ES-I3 (cell line): ENCODE data around the gene RARRES1.

ENCODE experiments used
- H3K36me3 ChIP-seq: 2 replicates; pipeline ENCODE4 v1.6.1; 2013; ENCODE audit warnings: mild to moderate bottlenecking, low read length, control low read depth, moderate library complexity; ENCODE audit not compliant: insufficient read depth
- H3K4me1 ChIP-seq: 2 replicates; pipeline ENCODE4 v1.6.1; 2013; ENCODE audit warnings: mild to moderate bottlenecking, control low read depth, low read length; ENCODE audit not compliant: insufficient read depth
- H3K9ac ChIP-seq: 2 replicates; pipeline ENCODE4 v1.6.1; 2013; ENCODE audit warnings: low read depth, mild to moderate bottlenecking, low read length, moderate library complexity
- H3K9me3 ChIP-seq: 2 replicates; pipeline ENCODE4 v1.6.1; 2013; ENCODE audit warnings: mild to moderate bottlenecking, low read length, moderate library complexity; ENCODE audit not compliant: control insufficient read depth, insufficient read depth

RARRES1 gene, protein sequence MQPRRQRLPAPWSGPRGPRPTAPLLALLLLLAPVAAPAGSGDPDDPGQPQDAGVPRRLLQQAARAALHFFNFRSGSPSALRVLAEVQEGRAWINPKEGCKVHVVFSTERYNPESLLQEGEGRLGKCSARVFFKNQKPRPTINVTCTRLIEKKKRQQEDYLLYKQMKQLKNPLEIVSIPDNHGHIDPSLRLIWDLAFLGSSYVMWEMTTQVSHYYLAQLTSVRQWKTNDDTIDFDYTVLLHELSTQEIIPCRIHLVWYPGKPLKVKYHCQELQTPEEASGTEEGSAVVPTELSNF

DNA sequence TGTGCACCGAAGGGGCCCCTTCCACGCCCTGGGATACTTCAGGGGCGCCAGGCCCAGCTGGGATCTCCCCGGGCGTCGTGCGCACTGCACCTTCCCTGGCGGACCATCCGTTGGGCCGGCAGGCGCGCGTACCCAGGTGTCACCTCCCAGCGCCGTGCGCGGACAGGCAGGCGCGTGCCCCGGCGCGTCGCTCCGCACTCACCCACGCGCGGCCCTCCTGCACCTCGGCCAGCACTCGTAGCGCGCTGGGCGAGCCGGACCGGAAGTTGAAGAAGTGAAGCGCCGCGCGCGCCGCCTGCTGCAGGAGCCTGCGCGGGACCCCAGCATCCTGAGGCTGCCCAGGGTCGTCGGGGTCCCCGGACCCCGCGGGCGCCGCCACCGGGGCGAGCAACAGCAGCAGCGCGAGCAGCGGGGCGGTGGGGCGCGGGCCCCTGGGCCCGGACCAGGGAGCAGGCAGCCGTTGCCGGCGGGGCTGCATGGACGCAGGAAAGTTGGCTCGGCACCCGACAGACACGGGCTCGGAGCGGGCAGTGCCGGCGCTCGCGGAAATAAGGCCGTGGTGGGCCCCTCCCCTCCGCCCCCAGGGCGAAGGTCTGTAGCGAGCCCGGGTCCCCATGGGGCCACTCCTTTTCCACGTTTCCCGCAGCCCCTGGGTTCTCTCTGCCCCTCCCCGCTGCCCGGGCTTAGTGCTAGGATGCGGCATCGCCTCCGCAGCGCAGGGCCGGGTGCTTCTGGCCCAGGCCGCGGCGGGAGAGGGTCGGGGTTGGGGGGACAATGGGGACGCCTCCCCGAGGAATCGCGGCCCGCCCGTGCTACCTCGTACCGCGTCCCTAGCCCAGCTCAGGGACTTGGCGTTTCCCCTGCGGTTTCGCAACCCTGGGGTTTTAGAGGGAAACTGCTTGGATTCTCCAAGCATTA, at the start of gene RARRES1:
TSS of gene RARRES1 (minus strand) at position 520 of the 918 bp plus-strand sequence. CDS start at position 478, 42 bp downstream.
- no peaks in the 10 kb centered on the region for H3K36me3 ChIP-seq
- 0 out of 2 replicates have a peak, but pooled peaks cover 3% of the 10 kb centered on the region for H3K4me1 ChIP-seq
- H3K9ac ChIP-seq, result peak within 1 kb of the TSS; percentile 77
- no peaks in the 10 kb centered on the region for H3K9me3 ChIP-seq

DNA sequence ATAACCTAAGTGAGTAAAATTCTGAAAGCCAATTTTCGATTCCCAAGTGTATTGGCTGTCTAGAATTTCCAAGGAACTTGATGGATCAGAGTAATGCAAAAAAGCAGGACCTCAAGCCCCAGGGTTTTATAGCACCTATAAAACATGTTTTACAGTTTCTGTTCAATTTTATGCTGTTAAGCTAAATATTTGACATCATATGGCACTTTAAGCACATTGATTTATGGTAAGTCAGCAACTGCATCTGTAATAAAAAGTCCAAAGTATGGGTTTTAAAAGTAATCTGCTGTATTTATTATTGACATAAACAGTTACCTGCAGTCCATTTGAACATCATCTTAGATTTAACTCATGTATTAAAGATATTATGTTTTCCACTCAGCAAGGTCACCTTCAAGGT, 49.6 kb upstream of the RARRES1 start:
- Histone ChIP-seq H3K36me3 (no peaks in the 10 kb centered on the region), H3K9ac (no peak overlapping the region), H3K9me3 (no peaks in the 10 kb centered on the region), H3K4me1 (no peaks in the 10 kb centered on the region)

DNA sequence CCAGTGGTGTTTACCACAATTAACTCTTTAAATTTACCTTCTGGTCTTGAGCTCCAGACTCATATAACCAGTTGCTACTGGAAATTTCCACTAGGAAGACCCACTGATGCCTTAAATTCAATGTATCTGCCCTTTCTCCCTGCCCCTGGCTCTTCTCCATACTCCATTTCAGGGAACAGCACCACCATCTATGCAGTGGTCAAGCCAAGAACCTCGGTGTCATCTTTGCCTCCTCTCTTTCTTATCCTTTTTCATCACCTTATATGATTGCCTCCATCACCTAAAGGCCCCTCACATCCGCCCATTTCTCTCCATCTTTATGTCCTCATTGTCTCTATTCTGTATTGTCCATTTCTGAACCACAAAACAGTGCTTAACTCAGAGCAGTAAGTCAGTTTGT, 48.9 kb upstream of the RARRES1 start:
- H3K9me3 ChIP-seq, result no peaks in the 10 kb centered on the region
- H3K9ac ChIP-seq, result no peak overlapping the region
- no peaks in the 10 kb centered on the region for H3K4me1 ChIP-seq
- no peaks in the 10 kb centered on the region for H3K36me3 ChIP-seq

DNA sequence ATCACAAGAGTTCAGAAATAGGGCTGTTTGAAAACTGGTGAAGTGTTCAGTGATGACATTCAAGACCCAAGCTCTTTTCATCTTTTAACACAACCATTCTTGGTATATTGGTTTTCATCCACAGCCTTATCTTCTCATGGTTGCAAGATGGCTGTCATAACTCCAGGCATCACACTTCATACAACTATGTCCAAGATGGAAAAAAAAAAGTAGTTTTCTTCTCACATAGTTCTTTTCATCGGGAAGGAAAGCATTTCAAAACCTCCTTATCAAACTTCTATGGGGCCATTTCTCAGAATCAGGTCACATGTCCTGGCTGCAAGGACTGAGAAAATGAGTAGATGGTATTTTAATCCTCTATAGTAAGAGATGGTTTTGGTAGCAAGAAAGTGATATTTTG, 48.5 kb upstream of the RARRES1 start:
- Histone ChIP-seq H3K36me3 (no peaks in the 10 kb centered on the region), H3K9me3 (no peaks in the 10 kb centered on the region), H3K4me1 (no peaks in the 10 kb centered on the region), H3K9ac (no peak overlapping the region)

DNA sequence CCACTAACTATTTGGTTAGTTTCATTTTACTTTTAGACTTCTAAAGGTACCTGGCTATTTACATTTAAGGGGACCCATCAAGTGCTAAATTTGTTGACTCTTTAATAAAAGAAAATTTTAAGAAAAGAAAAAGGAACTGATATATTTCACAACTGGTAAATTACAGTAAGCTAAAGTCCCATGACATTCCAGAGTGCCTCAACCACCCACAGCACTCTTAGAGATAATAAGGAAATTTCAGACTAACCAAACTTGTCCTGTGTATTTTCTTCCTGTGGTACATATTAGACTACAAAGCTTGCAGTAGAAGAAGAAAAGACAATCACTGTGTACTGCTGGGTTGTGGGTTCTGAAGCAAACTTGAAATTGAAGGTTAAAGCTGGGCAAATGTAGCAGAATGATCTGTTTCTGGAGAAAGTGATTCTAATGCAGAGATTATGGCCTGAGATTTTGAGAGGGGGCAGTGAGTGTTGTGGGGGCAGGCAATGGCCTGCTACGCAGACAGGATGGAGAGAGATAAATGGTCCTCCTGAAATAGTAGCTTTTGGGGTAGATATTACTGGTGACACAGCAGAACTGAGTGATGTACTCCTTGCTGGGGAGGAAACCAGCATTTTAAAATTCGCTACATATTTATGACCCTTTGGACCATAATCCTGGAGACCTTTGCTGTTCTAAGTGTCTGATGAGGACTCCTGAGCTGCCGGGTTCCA, 45.1 kb upstream of the RARRES1 start:
- no peaks in the 10 kb centered on the region for H3K9me3 ChIP-seq
- no peak overlapping the region for H3K9ac ChIP-seq
- no peaks in the 10 kb centered on the region for H3K4me1 ChIP-seq
- no peaks in the 10 kb centered on the region for H3K36me3 ChIP-seq

DNA sequence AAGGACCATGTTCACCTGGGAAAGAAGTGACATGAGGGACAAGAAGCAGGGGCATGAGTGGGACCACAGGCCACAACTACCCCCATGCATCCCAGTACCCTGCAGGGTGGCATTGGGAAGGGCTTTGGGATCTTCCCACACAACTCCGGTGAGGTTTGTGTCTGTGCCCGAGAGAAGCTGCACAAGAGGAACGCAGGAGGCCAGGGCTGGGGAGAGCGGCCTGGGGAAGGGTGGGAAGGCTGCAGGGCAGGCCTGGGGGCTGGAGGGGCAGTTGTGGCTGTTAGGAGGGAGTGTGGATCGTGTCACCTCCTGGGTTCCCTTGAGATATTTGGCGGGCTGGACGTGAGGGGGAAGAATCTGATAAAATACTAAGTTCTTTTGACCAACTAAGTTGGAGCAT, 44.3 kb upstream of the RARRES1 start:
- H3K9ac ChIP-seq, result no peak overlapping the region
- no peaks in the 10 kb centered on the region for H3K9me3 ChIP-seq
- no peaks in the 10 kb centered on the region for H3K36me3 ChIP-seq
- no peaks in the 10 kb centered on the region for H3K4me1 ChIP-seq

DNA sequence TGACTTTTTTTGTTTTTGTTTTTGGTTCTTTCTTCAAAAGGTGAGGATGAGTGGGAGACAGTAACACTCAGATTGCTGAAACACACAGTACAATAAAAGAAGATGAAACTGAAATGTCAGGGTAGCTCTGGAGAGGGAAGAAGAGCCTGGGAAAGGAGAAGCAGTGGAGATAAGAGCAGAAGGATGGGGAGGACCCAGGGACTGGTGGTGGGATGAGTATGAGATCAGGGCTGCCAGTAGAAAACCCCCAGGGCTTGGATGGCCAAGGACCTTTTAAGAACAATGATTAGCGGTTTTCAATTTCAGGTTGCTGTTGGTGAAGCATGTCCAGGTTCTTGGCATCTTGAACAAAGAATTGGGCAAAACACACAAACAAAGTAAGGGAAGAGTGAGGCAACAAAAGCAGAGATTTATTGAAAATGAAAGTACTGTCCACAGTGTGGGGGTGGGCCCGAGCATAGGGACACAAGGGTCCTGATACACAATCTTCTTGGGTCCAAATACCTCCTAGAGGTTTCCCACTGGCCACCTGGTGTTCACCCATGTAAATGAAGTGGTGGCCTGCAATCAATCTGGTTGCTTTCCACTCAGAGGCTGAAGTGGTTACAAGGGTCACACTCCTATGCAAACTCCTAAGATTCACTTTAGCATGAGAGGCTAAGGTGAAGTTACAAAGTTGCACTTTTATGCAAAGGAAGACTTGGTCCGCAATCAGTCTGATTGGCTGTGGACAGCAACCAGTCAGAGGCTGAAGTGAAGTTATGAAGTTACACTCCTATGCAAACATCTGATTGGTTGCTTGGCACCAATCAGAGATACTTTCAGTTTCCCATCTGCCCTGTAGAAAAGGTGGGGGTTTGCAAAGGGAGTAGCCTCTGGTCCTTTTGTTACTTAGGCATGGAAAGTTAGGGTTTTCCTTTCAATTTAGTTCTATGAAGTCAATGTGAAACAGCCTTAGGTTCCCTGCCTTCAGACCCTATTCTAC, 43.5 kb upstream of the RARRES1 start:
- Histone ChIP-seq H3K4me1 (no peaks in the 10 kb centered on the region), H3K9ac (no peak overlapping the region), H3K36me3 (no peaks in the 10 kb centered on the region), H3K9me3 (no peaks in the 10 kb centered on the region)

DNA sequence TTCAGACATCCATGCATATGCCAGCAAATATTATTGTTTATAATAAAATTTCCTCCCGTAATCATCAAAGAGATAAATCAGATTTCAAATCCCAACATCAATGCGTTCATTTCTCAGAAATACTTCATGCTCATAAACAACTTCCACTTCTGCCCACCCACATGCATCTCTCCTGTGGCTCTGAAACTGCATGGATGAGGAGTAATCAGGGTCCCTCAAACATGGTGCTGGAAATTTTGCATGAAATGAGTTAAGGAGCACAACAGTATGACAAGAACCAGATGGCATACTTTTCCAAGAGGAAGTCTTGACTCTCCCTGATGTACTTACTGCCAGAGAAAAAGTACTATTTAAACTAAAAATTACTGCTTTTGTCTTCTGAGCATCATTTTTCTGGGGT, 42.7 kb upstream of the RARRES1 start:
- H3K4me1 ChIP-seq, result no peaks in the 10 kb centered on the region; the same call in 1 of the 2 replicates
- H3K9ac ChIP-seq, result no peak overlapping the region

DNA sequence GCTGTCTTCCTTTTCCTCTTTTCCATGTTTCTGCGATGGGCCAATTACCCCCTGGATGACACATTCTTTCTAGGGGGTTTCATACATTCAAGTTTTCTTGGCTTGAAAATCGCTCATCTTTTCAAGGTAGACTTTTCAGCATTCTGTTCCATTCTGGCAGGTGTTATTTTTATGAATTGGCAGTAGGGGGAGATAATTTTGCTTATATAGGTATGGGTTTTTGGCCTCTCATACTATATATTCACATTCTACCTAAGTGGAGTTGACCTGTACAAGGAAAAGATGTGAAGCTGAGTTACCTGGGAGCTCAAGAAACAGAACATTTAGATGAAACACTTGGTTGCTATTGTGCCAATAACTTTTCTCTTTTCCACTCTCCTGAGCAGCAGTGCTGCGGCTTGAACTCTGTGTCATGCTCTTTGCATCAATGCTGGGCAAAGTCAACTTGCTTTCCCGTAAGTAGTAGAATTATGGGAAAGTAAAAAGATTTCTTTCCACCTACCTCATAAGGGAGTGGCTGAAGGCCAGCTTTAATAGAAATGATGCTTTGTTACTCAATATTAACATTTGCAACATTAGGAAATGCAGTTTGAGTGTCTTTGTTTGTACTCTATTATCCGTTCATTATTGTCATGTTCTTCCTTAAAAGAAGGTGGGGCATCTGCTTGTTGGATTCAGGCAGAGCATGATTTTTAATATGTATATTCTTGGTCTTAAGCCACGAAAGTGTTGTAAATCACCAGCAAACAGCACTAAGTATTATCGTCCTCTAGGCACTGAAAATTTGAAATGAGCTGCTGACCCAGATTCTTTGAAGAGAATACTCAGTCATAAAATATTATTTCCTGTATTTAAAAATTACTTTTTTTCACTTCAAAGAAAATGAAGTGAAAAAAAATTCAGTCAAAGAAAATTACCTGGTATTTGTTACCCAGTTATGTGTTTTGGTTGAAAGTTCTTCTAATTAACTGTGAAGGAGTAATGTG, 41.9 kb upstream of the RARRES1 start:
- no peaks in the 10 kb centered on the region for H3K36me3 ChIP-seq
- no peaks in the 10 kb centered on the region for H3K9me3 ChIP-seq
- no peaks in the 10 kb centered on the region; the same call in 1 of the 2 replicates for H3K4me1 ChIP-seq
- H3K9ac ChIP-seq, result no peak overlapping the region

More for the DNA sequence above, 42.7 kb upstream of the RARRES1 start:
- H3K36me3 ChIP-seq, result no peaks in the 10 kb centered on the region
- H3K9me3 ChIP-seq, result no peaks in the 10 kb centered on the region

DNA sequence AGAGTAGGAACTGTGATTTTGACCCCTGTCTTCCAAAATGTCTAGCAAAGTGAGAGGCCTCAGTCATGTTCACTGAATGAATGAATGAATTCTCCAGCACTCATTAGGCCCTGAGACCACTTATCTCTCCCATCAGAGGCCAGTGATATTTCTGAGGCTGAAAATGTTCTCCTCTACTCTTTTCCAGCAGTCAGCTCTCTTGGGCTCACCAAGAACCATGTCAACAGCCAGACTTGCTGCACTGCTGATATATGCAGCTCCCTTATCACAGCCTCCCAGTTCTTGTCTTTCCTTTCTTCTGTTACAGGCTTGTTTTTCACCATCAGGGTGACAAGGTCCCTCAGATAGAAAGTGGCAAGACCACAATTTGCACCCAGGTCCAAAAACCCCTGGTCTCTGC, 40.9 kb upstream of the RARRES1 start:
- H3K4me1 ChIP-seq, result peaks cover 4% of the 10 kb centered on the region; the same call in 1 of the 2 replicates
- H3K36me3 ChIP-seq, result no peaks in the 10 kb centered on the region
- H3K9me3 ChIP-seq, result no peaks in the 10 kb centered on the region
- no peak overlapping the region for H3K9ac ChIP-seq

DNA sequence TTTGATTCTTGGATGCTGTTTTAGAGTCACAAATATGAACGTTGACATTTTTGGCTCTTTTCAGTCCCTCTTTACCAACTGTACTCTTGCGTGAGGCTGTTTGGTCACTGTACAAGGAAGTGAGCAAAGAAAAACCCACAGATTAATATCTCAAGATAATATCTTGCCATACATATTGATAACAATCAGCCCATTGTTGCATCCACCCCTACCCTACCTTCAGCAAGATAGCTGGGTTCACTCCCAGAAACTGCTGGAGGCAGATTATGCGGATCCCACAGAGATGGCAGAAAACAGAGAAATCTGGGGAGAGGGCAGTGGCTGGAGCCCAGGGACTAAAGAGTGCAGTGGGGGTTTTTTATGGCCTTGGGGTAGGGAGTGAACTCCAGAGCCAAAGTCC, 39.7 kb upstream of the RARRES1 start:
- no peaks in the 10 kb centered on the region for H3K36me3 ChIP-seq
- peaks cover 4% of the 10 kb centered on the region; the same call in 1 of the 2 replicates for H3K4me1 ChIP-seq
- H3K9ac ChIP-seq, result no peak overlapping the region
- no peaks in the 10 kb centered on the region for H3K9me3 ChIP-seq

DNA sequence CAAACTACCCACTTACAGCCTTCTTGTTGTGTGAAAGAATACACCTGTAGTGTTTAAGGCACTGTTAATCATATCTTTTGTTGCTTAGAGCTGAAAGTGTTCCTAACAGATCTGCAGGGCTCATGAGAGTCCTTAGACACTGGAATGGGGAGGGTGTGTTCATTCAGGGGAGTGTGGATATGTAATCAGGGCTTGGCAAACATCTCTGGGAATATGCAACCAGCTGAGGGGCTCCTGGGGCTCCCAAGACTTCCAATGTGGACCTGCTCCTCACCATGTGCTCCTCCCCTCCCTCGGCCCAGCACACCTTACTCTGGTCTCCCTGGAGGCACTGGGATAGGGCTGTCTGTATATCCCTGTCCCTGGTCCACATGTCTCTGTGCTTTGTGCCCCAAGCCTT, 39.3 kb upstream of the RARRES1 start:
- Histone ChIP-seq H3K9me3 (no peaks in the 10 kb centered on the region), H3K4me1 (peaks cover 4% of the 10 kb centered on the region; the same call in 1 of the 2 replicates), H3K9ac (no peak overlapping the region), H3K36me3 (no peaks in the 10 kb centered on the region)
